NCI-H1694 treated with DMSO at 0.1 percent for 48 hours (cell line): ENCODE results near the gene TMEM258.

Experiments used
- DNase-seq: peaks from one replicate; lab custom pipeline; 2025; lab: John Stamatoyannopoulos, UW

Gene TMEM258

GRCh38 chr11:61795459-61795858, 3.1 kb upstream of the TMEM258 start:
- DNase-seq: no peak

- DNase-seq: no peak
These were observed 2.2 kb upstream of the TMEM258 start for GRCh38 chr11:61794579-61794978.

GRCh38 chr11:61793829-61794204, 1.4 kb upstream of the TMEM258 start:
- DNase-seq: no peak

GRCh38 chr11:61793083-61793828, 857 bp upstream of the TMEM258 start:
- DNase-seq: peak; percentile 39

GRCh38 chr11:61791737-61792309, 576 bp downstream of the TMEM258 start:
- DNase-seq: no peak

- DNase-seq: peak; percentile 6
These were observed 4.4 kb downstream of the TMEM258 start for GRCh38 chr11:61787928-61788491.

GRCh38 chr11:61785837-61786402, 6.5 kb downstream of the TMEM258 start:
- no peak for DNase-seq

GRCh38 chr11:61784506-61784805, 7.9 kb downstream of the TMEM258 start:
- DNase-seq: no peak

GRCh38 chr11:61783717-61784505, 8.5 kb downstream of the TMEM258 start:
- no peak for DNase-seq

- DNase-seq: no peak
These were observed 9.6 kb downstream of the TMEM258 start for GRCh38 chr11:61782841-61783240.

- DNase-seq: no peak
These were observed 10.1 kb downstream of the TMEM258 start for GRCh38 chr11:61782299-61782698.

GRCh38 chr11:61781585-61781984, 10.8 kb downstream of the TMEM258 start:
- DNase-seq: no peak

- no peak for DNase-seq
These were observed 11.7 kb downstream of the TMEM258 start for GRCh38 chr11:61780581-61781162.

- no peak for DNase-seq
These were observed 12.5 kb downstream of the TMEM258 start for GRCh38 chr11:61779666-61780525.

- no peak for DNase-seq
These were observed 13.3 kb downstream of the TMEM258 start for GRCh38 chr11:61778920-61779650.

- DNase-seq: no peak
These were observed 14.0 kb downstream of the TMEM258 start for GRCh38 chr11:61778357-61778886.

GRCh38 chr11:61777234-61778090, 14.9 kb downstream of the TMEM258 start:
- DNase-seq: no peak

- peak; percentile 37 for DNase-seq
These were observed 15.8 kb downstream of the TMEM258 start for GRCh38 chr11:61776561-61777075.
